NCI-H2107 treated with DMSO at 0.1 percent for 48 hours (cell line): ENCODE data around the gene PIAS1.

Experiments used
- DNase-seq: peaks from one replicate; lab custom pipeline; 2025; ENCODE audit not compliant: unreplicated experiment; lab: John Stamatoyannopoulos, UW

The PIAS1 gene

DNA sequence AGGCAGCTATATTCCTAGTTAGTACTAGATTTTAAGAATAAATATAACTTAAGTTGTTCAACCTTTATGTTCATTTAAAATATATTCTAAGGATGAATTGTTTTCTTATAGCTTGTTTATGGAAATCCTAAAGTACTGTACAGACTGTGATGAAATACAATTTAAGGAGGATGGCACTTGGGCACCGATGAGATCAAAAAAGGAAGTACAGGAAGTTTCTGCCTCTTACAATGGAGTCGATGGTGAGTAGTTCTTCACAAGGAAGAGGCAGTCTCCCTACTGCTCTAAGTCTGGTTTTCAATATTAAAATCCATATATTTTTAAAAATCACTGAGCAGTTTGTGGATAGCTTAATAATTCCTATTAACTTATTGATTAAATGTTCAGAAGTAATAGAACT is 121.4 kb downstream of the PIAS1 start:
- no peak for DNase-seq

DNA sequence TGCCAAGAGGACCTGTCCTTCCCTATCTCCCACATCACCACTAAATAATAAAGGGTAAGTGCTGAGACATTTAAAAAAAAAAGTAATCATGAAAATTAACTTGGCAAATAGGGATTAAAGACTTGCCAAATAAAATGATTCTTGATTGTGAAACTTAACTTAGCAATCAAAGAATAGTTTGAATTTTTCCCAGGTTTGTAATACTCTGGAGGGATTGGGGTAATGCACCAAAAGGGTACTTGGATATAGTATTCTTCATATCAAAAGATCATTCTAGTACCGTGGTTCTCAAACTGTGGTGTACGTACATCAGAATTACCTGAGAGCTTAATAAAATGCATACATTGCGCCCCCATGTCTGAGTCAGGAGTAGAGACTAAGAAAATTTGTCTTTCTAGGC is 122.5 kb downstream of the PIAS1 start:
- DNase-seq, result no peak

DNA sequence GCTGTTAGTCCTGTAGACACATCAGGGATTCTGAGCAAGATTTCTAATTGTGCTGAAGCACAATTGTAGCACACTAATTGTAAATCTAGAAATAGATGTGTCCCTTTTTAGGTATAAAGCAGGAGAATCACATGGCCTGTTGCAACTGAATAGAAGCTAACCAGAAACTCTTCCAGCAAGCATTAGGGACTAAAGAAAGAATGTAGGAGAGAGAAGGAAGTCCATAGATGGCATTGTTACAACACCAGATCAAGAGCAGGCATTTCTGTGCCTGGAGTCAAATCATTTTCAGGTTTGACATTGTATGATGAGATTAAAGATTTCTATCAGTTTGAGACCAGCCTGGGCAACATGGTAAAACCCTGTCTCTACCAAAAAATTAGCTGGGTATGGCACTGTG is 123.6 kb downstream of the PIAS1 start:
- DNase-seq, result no peak

DNA sequence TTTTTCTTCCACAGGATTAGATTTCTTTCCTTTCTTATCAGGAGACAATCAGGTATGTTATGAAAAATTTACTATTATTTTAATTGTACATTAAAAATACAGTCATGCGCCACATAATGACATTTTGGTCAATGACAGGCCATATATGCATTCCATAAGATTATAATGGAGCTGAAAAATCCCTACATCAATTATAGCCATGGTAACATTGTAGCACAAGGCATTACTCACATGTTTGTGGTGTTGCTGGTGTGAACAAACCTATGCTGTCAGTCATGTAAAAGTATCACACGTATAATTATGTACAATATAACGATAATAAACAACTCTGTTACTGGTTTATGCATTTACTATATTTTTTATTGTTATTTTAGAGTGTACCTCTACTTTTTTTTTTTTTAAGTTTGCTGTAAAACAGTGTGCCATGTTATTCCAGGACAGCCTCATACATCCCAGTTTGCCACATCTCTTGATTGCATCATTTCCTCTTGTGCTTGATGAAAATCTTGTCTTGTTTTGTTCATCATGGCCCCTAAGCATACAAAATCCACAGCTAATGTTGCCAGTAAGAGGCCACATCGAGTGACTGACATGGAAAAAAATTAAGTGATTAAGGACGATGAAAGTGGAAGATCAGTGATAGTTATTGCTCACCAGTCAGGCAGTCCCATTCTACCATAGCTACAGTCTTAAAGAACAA is 129.7 kb downstream of the PIAS1 start:
- DNase-seq, result no peak

DNA sequence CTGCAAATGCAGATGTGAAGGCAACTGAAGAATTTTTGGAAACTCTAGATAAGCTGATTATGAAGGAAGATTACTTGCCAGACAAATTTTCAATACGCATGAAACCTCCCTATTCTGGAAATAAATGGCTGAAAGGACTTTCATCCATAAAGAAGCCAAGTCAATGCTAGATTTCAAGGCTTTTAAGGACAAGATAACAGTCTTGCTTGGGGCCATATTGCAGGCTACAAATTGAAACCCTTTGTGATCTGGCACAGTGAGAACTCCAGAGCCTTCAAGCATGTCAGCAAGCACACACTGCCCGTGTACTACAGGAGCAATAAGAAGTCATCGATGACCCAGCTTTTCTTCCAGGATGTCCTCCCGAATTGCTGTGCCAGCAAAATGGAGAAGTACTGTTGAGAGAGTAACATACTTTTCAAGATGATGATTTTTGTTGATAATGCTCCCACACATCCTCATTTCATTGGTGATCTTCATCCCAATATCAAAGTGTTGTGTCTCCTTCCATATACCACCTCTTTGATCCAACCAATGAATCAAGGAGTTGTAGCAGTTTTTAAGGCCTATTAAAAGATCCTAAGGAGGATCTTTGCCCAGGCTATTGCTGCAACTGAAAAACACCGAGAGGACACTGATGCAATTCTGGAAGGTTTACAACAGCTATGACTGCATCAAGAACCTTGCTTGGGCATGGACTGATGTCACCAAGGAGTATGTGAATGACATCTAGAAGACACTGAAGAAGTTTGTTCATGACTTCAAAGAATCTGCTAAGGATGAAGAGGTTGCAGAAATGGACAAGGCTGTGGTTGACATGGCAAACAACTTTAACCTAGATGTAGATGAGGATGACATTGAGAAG is 130.7 kb downstream of the PIAS1 start:
- no peak for DNase-seq

DNA sequence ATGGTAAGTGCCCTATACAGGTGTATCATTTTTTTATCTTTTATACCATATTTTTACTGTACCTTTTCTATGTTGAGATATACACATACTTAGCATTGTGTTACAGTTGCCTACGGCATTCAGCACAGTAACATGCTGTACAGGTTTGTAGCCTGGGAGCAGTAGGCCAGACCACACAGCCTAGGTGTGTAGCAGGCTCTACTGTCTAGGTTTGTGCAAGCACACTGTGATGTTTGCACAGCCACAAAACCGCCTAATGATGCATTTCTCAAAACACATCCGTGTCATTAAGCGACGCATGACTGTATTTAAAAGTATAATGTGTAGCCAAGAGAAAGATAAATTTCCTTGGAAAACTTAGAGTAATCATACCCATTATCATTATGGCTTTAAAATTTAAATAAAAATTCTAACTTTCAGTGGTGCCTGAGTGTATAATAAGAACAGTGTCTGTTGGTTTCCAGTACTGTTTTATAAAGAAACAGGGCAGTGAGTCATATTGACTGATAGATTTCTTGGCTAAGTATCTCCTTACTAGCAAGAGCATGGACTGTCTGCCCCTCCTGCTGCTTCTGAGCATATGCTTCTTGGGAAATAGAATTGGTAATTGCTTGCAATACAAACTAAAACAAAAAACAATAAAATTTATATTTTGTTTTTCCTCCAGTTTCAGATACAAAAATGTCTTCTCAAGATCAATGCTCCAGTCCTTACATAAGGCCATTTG is 132.7 kb downstream of the PIAS1 start:
- no peak for DNase-seq

DNA sequence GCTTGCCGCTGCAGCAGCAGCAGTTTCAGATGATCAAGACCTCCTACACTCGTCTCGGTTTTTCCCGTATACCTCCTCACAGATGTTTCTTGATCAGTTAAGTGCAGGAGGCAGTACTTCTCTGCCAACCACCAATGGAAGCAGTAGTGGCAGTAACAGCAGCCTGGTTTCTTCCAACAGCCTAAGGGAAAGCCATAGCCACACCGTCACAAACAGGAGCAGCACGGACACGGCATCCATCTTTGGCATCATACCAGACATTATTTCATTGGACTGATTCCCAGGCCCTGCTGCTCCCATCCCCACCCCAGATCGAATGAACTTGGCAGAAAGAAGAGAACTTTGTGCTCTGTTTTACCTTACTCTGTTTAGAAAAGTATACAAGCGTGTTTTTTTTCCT is 133.4 kb downstream of the PIAS1 start:
- DNase-seq, result no peak

DNA sequence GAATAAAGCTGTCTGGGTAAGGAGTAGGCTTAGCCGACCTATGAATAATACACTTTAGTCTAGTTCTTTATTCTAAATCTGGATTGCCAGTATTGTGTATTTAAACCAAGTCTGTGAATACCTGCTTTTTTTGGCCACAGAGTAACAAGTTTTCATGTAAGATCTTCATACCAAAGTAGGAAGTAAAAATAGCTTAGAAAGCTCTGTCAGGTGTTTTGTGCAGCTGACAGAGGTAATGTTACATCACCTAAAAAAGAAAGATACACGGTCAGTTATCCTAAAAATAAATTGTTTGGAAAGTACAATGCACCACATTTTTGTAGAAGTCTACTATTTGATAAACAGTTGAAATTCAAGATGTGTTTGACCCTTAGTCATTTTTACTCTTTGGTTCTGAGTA is 134.5 kb downstream of the PIAS1 start:
- no peak for DNase-seq

DNA sequence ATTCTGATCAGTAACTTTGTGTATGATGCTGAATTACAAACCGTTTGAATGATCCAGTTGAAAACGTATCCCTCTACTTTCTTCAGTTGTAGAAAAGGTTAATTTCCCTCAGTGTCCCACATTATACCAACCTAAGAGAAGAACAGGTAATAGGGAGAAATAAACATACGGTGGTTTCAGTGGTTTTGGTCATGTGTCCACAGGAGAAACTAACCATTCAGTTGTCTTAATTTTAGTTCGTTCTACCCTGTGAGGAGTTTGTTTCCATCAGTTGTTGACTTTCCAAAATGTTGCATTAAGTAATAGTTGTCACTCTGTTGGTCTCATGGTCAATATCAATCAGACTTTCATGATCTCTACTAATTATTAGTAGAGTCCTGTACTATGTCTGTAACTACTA is 135.9 kb downstream of the PIAS1 start:
- DNase-seq, result no peak

DNA sequence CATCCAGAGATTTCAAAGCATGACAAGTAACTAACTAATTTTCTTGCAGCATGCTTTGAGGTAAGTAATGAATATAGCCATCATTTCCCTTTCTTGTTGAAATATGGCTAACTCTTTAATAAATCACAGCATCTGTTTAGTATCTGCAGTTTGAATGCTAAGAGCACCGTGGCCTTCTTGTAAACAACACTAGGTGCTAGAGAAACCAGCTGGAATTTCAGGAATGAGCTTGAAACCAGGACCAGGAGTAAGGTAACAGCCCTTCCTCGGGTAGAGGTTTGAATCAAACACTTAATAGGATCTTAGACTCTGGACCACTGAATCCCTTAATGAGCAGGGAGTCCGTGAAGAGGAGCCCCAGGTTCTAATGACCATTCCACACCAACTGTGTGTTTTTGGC is 137.4 kb downstream of the PIAS1 start:
- DNase-seq, result no peak

DNA sequence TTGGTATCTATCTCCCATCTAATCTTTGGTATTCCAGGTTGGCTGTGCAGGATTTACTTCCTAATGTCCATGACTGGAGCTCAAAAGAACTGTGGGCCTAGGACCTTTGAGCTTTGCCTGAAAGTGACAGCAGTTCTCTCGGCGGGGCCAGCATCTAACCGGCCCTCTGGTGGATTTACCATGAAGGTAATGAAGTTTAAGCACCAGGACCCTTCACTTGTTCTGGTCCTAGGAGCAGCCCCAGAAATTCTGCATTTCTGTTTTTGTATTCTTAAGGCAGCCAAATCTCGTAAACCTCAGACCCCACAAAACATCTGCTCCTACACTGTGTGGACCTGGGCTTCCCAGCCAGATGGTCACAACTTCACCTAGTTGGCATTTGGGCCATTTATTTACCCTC is 138.0 kb downstream of the PIAS1 start:
- no peak for DNase-seq

DNA sequence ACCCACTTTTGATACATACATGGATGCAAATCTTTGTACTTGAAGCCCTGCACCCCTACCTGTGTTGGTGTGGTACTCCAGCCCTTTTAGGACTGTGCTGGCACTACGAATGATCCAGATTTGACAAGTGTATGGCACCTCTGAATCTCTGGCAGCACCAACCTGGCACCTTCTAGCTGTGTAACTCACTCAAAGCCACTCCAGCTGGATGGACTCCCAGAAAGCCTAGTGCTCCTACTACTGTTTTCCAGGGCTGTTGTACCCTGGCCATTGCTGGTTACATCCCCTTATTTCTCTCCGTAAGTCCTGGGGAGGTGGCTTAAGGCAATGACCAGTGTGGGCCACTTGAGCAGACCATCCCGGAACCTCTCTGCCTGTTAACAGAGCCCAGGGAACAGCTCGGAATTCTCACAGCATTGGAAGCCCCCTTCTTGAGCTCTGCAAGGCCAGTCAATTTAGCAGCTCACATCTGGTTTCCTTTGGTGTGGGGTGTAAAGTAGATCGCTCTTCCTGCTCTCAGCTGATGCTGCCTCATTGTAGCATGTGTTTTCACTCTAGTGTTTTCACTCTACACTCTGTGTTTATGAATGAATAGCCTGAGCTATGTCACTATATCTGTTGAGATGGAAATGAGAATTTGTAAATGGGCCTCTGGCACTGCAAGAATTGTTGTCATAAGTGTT is 138.8 kb downstream of the PIAS1 start:
- no peak for DNase-seq

DNA sequence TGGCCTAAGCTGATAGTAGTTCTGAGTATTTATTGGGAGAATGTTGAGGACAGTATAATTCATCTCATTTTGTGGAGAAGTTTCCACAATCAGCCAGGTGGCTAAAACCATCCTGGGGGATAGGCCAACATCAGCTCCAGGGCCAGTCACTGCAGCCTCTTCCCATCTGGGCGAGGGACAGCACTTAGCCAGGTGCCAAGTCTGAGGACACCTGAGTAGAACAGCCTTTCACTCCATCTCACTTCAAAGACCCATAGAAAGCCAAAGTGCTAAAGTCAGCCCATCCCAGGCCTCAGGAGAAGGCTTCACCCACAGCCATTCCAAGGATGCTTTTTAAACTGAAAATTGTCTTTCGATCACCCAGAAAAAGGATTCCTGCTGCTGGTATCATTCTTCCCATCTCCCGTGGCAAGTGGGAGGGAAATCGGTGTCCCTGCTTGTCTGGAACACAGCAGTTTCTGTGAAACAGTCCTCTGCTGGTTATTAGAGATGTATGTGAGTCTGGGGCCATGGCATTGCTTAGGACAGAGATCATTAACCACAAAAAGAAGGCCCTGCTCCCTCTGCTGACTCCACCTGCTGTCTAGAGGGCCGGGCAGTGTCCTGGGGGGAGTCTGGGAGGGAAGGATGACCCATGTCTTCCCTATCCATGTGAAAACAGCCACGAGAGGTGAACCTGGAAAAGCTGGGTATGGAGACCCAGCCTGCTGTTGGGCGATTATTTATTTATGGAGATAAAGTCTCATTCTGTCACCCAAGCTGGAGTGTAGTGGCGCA is 141.4 kb downstream of the PIAS1 start:
- DNase-seq, result no peak

DNA sequence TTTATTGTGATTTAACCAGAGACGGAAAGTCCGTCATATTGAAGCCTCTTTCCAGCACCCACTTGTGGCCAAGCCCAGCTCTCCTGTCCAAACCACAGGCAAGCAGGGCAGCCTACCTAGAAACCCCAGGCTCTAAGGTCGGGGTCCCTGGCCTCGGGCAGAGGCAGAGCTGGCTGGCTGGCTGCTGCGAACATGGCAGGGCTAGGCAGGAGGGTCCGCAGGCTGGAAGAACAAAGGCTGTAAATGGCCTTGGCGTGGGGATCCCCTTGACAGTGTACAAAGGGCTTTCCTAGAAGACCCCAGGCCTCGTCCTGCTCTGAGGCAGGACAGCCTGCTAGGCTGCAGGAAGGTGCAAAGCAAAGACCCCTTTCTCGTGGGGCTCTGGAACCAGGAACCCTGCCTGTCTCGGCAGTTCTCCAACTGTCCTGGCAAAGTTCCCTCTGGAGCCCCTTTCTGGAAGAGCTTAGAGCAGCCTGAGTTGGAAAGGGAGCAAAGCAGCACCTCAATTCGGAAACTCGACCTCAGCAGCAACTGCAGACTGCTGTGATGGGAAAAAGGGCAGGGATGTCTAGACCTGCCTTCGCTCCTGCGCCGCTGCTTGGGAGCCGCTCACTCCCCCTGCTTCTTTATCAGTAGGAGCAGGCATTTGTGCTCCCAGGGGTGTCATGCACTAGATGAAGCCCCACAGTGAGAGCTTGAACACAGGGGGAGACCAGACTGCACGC is 142.5 kb downstream of the PIAS1 start:
- DNase-seq, result no peak

DNA sequence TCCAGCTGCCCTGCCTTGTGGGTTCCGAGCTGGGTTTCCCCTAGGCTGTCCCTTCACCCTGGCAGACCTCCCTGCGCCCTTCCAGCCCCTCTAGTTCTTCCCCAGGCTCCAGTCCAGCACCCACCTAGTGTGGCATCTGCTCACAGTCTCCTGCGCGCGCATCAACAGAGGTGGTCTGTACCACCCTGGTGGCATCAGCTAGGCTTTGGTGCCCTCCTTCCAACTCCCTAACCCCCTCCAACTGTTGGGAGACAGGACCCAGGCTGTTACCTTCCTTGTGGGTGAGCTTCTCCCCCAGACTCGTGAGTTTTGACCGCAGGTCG is 143.0 kb downstream of the PIAS1 start:
- DNase-seq, result no peak

DNA sequence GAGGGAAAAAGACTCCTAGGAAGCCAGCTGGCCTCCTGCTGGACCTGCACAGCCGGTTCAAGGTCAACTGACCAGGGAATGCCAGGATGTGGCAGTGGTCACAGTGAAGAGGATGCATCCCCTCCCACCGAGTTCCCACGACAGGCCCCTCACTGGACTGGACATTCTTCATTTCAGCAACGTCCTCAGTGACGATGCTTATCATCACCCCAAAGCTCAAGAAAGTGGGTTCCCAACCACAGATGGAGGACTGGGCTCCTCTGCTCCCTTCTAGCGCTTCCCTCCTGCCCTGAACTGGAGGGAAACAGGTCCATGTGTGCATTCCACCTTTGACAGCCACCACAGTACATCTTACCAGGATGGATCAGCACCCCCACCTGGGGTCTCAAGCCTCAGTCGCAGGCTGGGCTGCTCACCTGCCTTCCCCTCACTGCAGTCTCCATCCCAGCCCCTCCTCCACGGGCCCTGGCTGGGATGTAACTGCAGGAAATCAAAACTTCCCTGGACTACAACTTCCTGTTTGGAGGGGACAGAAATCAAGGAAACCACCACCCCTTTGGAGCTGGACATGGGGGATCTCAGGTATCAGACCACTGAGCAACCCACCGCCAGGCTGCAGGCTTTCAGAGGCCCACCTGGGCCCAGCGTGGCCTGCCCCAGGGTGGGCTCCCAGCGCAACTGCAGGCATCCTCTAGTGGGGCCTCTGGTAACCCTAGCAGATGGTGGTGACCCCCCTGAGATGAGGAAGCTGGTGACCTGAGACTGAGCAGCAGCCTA is 143.7 kb downstream of the PIAS1 start:
- no peak for DNase-seq

DNA sequence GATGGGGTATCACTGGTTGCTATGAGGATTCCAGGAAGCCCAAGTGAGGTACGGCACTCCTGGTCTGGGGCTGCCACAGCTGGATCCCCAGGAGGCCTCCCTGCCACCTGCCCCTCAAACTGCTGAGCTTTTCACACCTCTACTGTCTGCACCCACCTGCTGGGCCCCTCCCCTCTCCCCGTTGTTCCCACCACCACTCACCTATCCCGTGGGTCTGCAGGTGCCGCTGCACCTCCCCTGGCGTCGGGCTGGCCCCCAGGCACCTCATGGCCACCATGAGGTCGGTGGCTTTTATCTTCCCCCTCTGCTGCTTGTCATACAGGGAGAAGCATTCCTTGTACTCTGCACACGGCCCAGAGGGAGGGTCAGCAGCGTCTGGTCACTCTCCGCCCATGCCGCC is 145.2 kb downstream of the PIAS1 start:
- DNase-seq, result no peak

DNA sequence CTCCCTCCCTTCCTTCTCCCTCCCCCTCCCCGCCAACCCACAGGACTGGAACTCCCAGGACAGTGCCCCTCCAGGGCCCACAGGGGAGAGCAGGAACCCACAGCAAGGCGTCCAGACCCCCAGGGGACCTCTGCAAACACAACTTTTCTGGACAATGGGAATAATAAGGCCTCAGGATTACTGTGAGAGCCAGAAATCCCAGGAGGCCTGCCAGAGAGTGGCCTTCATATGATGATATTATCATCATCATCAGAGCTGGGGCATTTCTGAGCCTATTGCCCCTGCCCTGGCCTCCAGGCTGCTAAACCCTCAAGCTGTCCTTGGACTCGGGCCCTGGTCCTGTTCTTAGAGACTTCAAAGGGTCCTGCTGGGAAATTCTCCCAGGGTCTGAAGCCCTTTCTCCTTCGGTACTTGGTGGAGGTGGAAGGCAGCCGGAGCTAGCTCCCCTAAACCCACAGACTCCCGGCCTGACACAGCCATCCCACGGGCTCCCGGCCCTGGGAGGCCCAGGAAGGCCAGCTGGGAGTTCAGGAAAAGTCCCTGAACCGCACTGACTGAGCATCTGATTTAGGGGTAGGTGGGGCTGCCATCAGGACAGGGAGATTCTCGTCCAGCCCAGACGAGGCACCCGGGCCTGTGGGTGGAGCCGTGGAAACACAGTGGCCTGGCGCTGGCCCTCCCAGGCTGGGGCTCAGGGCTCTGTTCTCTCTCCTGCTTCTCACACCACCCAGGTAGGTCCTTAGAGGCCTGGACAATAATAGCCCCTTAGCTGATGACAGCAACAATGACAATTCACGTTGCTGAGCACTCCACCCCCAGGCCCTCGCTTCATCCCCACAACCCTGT is 146.1 kb downstream of the PIAS1 start:
- no peak for DNase-seq
